HG03097 (cell line): ENCODE data around the gene PCDHB8.
"Not testable (repeated sequence)": the region's sequence is repeated elsewhere in the genome, so short reads cannot be mapped to it uniquely, and the experiment has no call there.

Experiments used
- ATAC-seq: cut with Tn5 transposase; IDR thresholded peaks from one replicate; pipeline ENCODE4 v1.9.1; 2021; ENCODE audit not compliant: unreplicated experiment, low FRiP score

PCDHB8 gene

DNA sequence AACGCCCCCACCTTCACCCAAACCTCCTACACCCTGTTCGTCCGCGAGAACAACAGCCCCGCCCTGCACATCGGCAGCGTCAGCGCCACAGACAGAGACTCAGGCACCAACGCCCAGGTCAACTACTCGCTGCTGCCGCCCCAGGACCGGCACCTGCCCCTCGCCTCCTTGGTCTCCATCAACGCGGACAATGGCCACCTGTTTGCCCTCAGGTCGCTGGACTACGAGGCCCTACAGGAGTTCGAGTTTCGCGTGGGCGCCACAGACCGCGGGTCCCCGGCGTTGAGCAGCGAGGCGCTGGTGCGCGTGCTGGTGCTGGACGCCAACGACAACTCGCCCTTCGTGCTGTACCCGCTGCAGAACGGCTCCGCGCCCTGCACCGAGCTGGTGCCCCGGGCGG lies 47.3 kb downstream of the PCDHB8 start:
- ATAC-seq: not testable (repeated sequence)

DNA sequence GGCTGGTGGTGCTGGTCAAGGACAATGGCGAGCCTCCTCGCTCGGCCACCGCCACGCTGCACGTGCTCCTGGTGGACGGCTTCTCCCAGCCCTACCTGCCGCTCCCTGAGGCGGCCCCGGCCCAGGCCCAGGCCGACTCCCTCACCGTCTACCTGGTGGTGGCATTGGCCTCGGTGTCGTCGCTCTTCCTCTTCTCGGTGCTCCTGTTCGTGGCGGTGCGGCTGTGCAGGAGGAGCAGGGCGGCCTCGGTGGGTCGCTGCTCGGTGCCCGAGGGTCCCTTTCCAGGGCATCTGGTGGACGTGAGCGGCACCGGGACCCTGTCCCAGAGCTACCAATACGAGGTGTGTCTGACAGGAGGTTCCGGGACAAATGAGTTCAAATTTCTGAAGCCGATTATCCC lies 47.8 kb downstream of the PCDHB8 start:
- ATAC-seq: not testable (repeated sequence)
